Hepatocyte (in vitro differentiated cells): ENCODE results near the gene MB21D2.

ENCODE experiments used
- EZH2 ChIP-seq: fragments of 200-600 bp; sonication (generic); IDR thresholded peaks from 2 replicates; pipeline ENCODE4 v1.6.1; 2016; ENCODE audit warnings: antibody characterized with exemption, mild to moderate bottlenecking, borderline replicate concordance
- EZH2phosphoT487 ChIP-seq: fragments of 200-600 bp; sonication (generic); IDR thresholded peaks from one replicate; pipeline ENCODE4 v1.6.1; 2018; ENCODE audit warnings: antibody characterized with exemption, mild to moderate bottlenecking, low read depth, moderate library complexity; ENCODE audit not compliant: unreplicated experiment, severe bottlenecking
- TF ChIP-seq, protein P1 (sequence below): fragments of 200-600 bp; sonication (generic); IDR thresholded peaks from 2 replicates; pipeline ENCODE4 v1.5.1; 2016; ENCODE audit warnings: antibody characterized with exemption, mild to moderate bottlenecking; ENCODE audit not compliant: poor library complexity

DNA sequence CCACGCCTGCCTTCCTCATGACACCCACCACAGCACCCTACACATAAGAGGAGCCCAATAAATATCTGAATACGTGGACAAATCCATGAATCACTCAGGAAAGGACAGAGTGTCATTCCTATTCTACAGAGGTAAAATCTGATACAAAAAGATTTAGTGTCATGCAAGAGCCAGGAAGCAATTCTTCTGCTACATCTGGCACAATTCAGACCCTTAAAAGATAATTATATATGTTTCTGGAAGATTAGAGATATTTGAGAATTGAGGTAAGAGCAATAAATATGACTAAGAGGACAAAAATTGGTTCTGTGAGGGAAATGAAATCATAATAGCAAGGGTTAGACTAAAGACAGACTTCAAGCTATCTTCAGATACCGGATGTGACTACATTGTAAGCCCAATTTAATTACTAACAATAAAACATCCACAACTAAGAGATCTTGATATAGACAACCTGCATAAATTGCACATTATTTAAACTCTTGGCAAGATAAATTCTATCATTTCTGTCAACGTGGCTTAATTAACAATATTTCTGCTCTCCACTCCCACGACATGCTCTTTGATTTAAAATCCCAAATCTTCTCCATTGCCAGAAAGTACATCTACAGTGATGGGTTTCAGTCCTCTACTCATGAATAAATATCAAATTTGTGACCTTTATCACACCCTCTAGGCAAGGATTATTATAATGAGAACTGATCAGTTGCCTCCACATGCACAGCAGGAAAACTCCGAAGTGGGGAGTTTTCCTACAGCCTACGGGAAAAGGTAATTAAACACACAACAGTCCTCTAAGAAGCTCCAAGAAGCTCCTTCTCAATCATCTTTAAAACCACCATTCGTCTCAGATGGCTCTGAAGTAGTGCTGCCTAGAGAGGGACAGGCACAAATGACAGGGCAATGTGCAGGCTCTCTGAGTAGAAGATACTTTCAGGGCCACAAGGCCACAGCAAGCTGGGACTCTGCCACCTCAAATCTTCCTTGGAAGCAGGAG, 32.6 kb downstream of the MB21D2 start:
- TF ChIP-seq, protein P1, sequence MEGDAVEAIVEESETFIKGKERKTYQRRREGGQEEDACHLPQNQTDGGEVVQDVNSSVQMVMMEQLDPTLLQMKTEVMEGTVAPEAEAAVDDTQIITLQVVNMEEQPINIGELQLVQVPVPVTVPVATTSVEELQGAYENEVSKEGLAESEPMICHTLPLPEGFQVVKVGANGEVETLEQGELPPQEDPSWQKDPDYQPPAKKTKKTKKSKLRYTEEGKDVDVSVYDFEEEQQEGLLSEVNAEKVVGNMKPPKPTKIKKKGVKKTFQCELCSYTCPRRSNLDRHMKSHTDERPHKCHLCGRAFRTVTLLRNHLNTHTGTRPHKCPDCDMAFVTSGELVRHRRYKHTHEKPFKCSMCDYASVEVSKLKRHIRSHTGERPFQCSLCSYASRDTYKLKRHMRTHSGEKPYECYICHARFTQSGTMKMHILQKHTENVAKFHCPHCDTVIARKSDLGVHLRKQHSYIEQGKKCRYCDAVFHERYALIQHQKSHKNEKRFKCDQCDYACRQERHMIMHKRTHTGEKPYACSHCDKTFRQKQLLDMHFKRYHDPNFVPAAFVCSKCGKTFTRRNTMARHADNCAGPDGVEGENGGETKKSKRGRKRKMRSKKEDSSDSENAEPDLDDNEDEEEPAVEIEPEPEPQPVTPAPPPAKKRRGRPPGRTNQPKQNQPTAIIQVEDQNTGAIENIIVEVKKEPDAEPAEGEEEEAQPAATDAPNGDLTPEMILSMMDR: no peak
- no peak for TF ChIP-seq EZH2phosphoT487
- TF ChIP-seq EZH2: no peak
